Regular cardiac myocyte (primary cell): ENCODE results near the gene BRD9. TPM values are rescaled to one million over a fixed set of nuclear protein-coding genes. Genes with fewer than 3 reads are reported as not detected.

Experiments
- total RNA-seq: library from RNA; depleted of rRNA; stranded (reverse); fragments of >200 nt; gene quantifications from 2 replicates; pipeline ENCODE4 v1.2.3, GENCODE V29; 2014

The BRD9 gene
- total RNA-seq: 35.8 and 51.2 TPM in 2 replicates

DNA sequence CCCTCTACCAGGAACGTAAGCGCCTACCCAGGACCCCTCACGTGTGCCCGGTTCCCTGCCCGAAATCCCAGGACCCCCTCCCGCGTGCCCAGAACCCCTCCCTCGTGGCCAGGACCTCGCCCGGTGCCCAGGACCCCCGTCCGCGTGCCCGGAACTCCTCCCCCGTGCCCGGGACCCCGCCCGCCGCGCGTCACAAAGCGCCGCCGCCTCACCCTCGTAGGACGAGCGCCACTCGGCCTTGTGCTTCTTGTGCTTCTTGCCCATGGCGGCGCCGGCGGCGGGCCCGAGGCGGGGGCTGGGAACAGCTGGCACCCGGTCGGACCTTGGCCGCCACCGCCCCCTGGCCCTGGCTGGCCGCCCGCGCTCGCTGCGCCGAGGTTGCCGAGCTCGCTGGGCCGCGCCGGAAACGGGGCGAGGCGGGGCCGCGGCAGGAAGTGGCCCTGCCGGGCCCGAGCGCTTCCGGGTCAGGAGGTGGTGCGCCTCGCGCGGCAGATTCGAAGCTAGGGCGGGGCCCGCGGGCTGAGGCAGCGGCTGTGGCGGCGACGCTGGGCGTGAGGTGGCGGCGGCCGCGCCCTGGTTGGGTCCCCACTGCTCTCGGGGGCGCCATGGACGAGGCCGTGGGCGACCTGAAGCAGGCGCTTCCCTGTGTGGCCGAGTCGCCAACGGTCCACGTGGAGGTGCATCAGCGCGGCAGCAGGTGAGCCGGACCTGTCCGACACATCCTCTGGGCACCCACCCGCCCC is at the start of gene BRD9, which contains the start of gene TRIP13:
BRD9 (minus strand) TSS at position 408 of the 743 bp plus-strand sequence; CDS start at position 264, 144 bp downstream.
TRIP13 (plus strand) TSS at position 491 of the 743 bp plus-strand sequence; CDS start at position 606, 115 bp downstream.

DNA sequence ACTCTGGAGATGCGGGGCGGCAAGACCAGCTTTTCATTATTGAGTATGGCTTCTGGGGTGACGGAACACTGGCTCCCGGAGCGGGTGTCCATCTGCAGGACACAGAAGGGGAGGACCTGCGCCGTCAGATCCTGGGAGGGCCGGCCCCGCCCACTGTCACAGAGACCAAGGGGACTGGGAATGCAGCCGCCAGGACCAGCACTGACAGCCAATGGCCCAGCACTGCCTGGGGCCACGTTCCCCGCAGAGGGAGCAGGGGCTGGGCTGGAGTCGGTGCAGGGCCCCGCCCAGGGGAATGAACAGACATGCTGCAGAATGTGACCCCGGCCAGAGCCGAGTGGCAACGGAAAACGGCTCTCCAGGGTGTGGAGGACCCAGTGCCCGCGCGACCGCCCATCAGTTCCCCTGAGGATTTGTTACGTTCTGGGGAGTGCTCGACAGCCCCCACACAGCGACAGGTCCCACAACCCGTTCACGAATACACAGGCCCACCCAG is 42.0 kb downstream of the BRD9 start, which contains the start of gene ZDHHC11:
ZDHHC11 (minus strand) TSS at position 476 of the 496 bp plus-strand sequence; CDS start at position 92, 384 bp downstream.

Other genes starting within 250 kb of the BRD9 start
- under 0.01 and 0.19 TPM in 2 replicates for gene TPPP, start 199.4 kb downstream of the BRD9 start, total RNA-seq
- under 0.01 TPM in 1 of 2 replicates, not detected in the other for gene ZDHHC11B, start 108.1 kb downstream of the BRD9 start, total RNA-seq
- 0.77 and 1.7 TPM in 2 replicates for gene ZDHHC11, start 41.8 kb downstream of the BRD9 start, total RNA-seq
- 7.0 and 73.8 TPM in 2 replicates for gene TRIP13, start 83 bp upstream of the BRD9 start, total RNA-seq
- 1.2 and 9.3 TPM in 2 replicates for gene NKD2, start 116.0 kb upstream of the BRD9 start, total RNA-seq
- gene SLC12A7, start 219.3 kb upstream of the BRD9 start, total RNA-seq: 11.5 and 19.4 TPM in 2 replicates